HepG2 (cell line): ENCODE results near the gene COL18A1. TPM values are rescaled to one million over a fixed set of nuclear protein-coding genes. Genes with fewer than 3 reads are reported as not detected.

Source experiments
- ARNT ChIP-seq: fragments of 450-650 bp; IDR thresholded peaks from 2 replicates; pipeline ENCODE4 v1.6.1; 2017
- ATF5 ChIP-seq: sonication (generic); formaldehyde crosslinking; IDR thresholded peaks from 2 replicates; pipeline ENCODE4 v1.4.0; 2020; ENCODE audit warnings: mild to moderate bottlenecking, low read depth, missing genetic modification reagents
- CCAR2 ChIP-seq: fragments of 200-400 bp; formaldehyde crosslinking; optimal IDR thresholded peaks from 2 replicates; pipeline ENCODE3; 2018; ENCODE audit warnings: low read depth, mild to moderate bottlenecking, low read length, moderate library complexity
- GZF1 ChIP-seq: sonication (generic); formaldehyde crosslinking; IDR thresholded peaks from 2 replicates; pipeline ENCODE4 v1.5.1; 2020; ENCODE audit warnings: mild to moderate bottlenecking, missing genetic modification reagents
- HNF4G ChIP-seq, 2 experiments: sonication (generic) in 1 of 2; formaldehyde crosslinking in 1 of 2; IDR thresholded peaks; 2 replicates each; pipeline versions ENCODE4 v1.4.0 to v1.6.1; 2011 to 2020; ENCODE audit warnings: borderline replicate concordance in 2 of 2, low read depth in 2 of 2, mild to moderate bottlenecking in 2 of 2, low read length in 1 of 2, missing genetic modification reagents in 1 of 2, moderate library complexity in 1 of 2
- KLF9 ChIP-seq: IDR thresholded peaks from 2 replicates; pipeline ENCODE4 v1.6.1; 2016; ENCODE audit warnings: low read depth
- MTERF4 ChIP-seq: sonication (generic); formaldehyde crosslinking; IDR thresholded peaks from 2 replicates; pipeline ENCODE4 v1.8.0; 2023; ENCODE audit warnings: mild to moderate bottlenecking, missing genetic modification reagents
- NCOR1 ChIP-seq: fragments of 200-600 bp; sonication (generic); IDR thresholded peaks from 2 replicates; pipeline ENCODE4 v1.7.0; 2017; ENCODE audit warnings: antibody characterized with exemption, low read length, borderline replicate concordance
- PATZ1 ChIP-seq: sonication (generic); formaldehyde crosslinking; IDR thresholded peaks from 2 replicates; pipeline ENCODE4 v1.4.0; 2020; ENCODE audit warnings: missing genetic modification reagents
- SALL2 ChIP-seq: sonication (generic); formaldehyde crosslinking; IDR thresholded peaks from 2 replicates; pipeline ENCODE4 v1.8.1; 2023; ENCODE audit warnings: mild to moderate bottlenecking, missing genetic modification reagents, inconsistent platforms
- TBX2 ChIP-seq: sonication (generic); formaldehyde crosslinking; IDR thresholded peaks from 2 replicates; pipeline ENCODE4 v1.5.0; 2020; ENCODE audit warnings: missing genetic modification reagents, mild to moderate bottlenecking, borderline replicate concordance
- THRA ChIP-seq: sonication (generic); formaldehyde crosslinking; IDR thresholded peaks from 2 replicates; pipeline ENCODE4 v1.4.0; 2020; ENCODE audit warnings: missing genetic modification reagents, borderline replicate concordance
- ZBTB33 ChIP-seq: sonication (generic); formaldehyde crosslinking; IDR thresholded peaks from 2 replicates; pipeline ENCODE4 v1.4.0; 2020; ENCODE audit warnings: missing genetic modification reagents
- ZMAT3 ChIP-seq: sonication (generic); formaldehyde crosslinking; conservative IDR thresholded peaks from 2 replicates; pipeline ENCODE4 v1.7.0; 2021; ENCODE audit warnings: missing genetic modification reagents
- ZNF12 ChIP-seq: sonication (generic); formaldehyde crosslinking; IDR thresholded peaks from 2 replicates; pipeline ENCODE4 v1.5.0; 2020; ENCODE audit warnings: missing genetic modification reagents
- ZNF121 ChIP-seq: sonication (generic); formaldehyde crosslinking; IDR thresholded peaks from 2 replicates; pipeline ENCODE4 v1.5.0; 2020; ENCODE audit warnings: mild to moderate bottlenecking, missing genetic modification reagents
- ZNF513 ChIP-seq: sonication (generic); formaldehyde crosslinking; conservative IDR thresholded peaks from 2 replicates; pipeline ENCODE4 v1.5.0; 2020; ENCODE audit warnings: missing genetic modification reagents
- ZNF784 ChIP-seq: sonication (generic); formaldehyde crosslinking; IDR thresholded peaks from 2 replicates; pipeline ENCODE4 v1.5.1; 2020; ENCODE audit warnings: missing genetic modification reagents, mild to moderate bottlenecking, borderline replicate concordance
- polyA plus RNA-seq, 8 experiments: library from polyadenylated mRNA; depleted of rRNA in 3 of 8; stranded (reverse) in 7 of 8; unstranded in 1 of 8; fragments of >200 nt; fragmentation: Illumina TruSeq in 4 of 8; extraction: Trizol in 4 of 8; gene quantifications; 2 replicates each; pipeline versions ENCODE4 v1.2.1 to v1.2.3, GENCODE V29; 2011 to 2016; ENCODE audit warnings: low read depth in 4 of 8, missing spikeins in 1 of 8, mixed read lengths in 1 of 8; ENCODE audit not compliant: insufficient read depth in 1 of 8
- total RNA-seq, 5 experiments: library from RNA; depleted of rRNA; stranded (reverse); fragments of >200 nt; fragmentation: Illumina TruSeq; extraction: Trizol; gene quantifications; 2 replicates each; pipeline ENCODE4 v1.2.3, GENCODE V29; 2016; ENCODE audit warnings: low read depth in 1 of 5

COL18A1 gene
- total and polyA plus RNA-seq, 2 of the 13 experiments (the other 11 are each of a cell fraction or from before 2014, with no cell fraction given): 79.0 to 102 TPM

GRCh38 chr21:45356653-45357435 lies 48.1 kb upstream of the COL18A1 start (continued):
- TF ChIP-seq ZNF12 (CRISPR knock-in tag): 0 out of 2 replicates have a peak, but pooled peaks have one; percentile 11
- no peak for TF ChIP-seq ZBTB33
- TF ChIP-seq MTERF4 (CRISPR knock-in tag): no peak
- no peak for TF ChIP-seq ARNT
- TF ChIP-seq ZNF784 (CRISPR knock-in tag): no peak
- no peak for TF ChIP-seq ATF5 (CRISPR knock-in tag)
- no peak for TF ChIP-seq KLF9
- TF ChIP-seq THRA (CRISPR knock-in tag): peak; percentile 68; the same call in 1 of the 2 replicates
- no peak for TF ChIP-seq SALL2 (CRISPR knock-in tag)
- TF ChIP-seq ZNF121: no peak
- TF ChIP-seq TBX2 (CRISPR knock-in tag): no peak
- peak; percentile 90 for TF ChIP-seq HNF4G (IDR thresholded peaks at IDR 0.05; ENCODE audit: borderline replicate concordance, low read depth, low read length)
- peak; percentile 52; the same call in 1 of the 2 replicates for TF ChIP-seq HNF4G (CRISPR knock-in tag; IDR thresholded peaks at IDR 0.05; ENCODE audit: borderline replicate concordance, low read depth)
- TF ChIP-seq GZF1: no peak
- no peak for TF ChIP-seq ZNF513 (CRISPR knock-in tag)
- TF ChIP-seq NCOR1: peak; percentile 93
- no peak for TF ChIP-seq ZMAT3 (CRISPR knock-in tag)
- no peak for TF ChIP-seq CCAR2
- TF ChIP-seq PATZ1 (CRISPR knock-in tag): peak; percentile 48; the same call in 1 of the 2 replicates
